Spleen (tissue), 11 donors: ENCODE results near the gene SMG5. TPM values are rescaled to one million over a fixed set of nuclear protein-coding genes. Genes with fewer than 3 reads are reported as not detected.
A peak's percentile ranks its signal among the peaks of the same experiment; 100 is the strongest.

ENCODE experiments used
- DNase-seq: peaks from one replicate; pipeline ENCODE4 v3.0.0-alpha.2; 2020
- H3K27ac ChIP-seq, 8 donors: fragments of 200-600 bp; sonication (generic) in 7 of 8; 1 replicate in 4 of 8; 2 replicates in 4 of 8; pipeline versions ENCODE4 v1.5.0 to v1.8.0; 2016 to 2021; ENCODE audit warnings: inconsistent platforms in 4 of 8, mild to moderate bottlenecking in 4 of 8, moderate library complexity in 1 of 8
- H3K27me3 ChIP-seq, 7 donors: fragments of 200-600 bp; sonication (generic) in 6 of 7; replicated peaks in 1 of 7; 1 replicate in 4 of 7; 2 replicates in 3 of 7; pipeline versions ENCODE4 v1.5.0 to v1.8.0; 2016 to 2021; ENCODE audit warnings: inconsistent platforms in 3 of 7, mild to moderate bottlenecking in 1 of 7
- H3K36me3 ChIP-seq, 6 donors: fragments of 200-600 bp; sonication (generic) in 5 of 6; 1 replicate in 4 of 6; 2 replicates in 2 of 6; pipeline versions ENCODE4 v1.5.0 to v1.8.0; 2016 to 2021; ENCODE audit warnings: inconsistent platforms in 2 of 6
- H3K4me1 ChIP-seq, 6 donors: fragments of 200-600 bp; sonication (generic) in 5 of 6; 1 replicate in 3 of 6; 2 replicates in 3 of 6; pipeline versions ENCODE4 v1.5.0 to v1.8.0; 2016 to 2021; ENCODE audit warnings: inconsistent platforms in 3 of 6
- H3K4me3 ChIP-seq, 8 donors: fragments of 200-600 bp; sonication (generic) in 7 of 8; 1 replicate in 4 of 8; 2 replicates in 4 of 8; pipeline versions ENCODE4 v1.5.0 to v1.8.0; 2016 to 2021; ENCODE audit warnings: inconsistent platforms in 4 of 8, mild to moderate bottlenecking in 4 of 8, moderate library complexity in 2 of 8
- H3K9me3 ChIP-seq, 8 donors: fragments of 200-600 bp; sonication (generic) in 7 of 8; 1 replicate in 4 of 8; 2 replicates in 4 of 8; pipeline versions ENCODE4 v1.5.0 to v1.8.0; 2016 to 2021; ENCODE audit warnings: inconsistent platforms in 4 of 8
- CTCF ChIP-seq, 11 experiments: fragments of 200-600 bp in 7 of 11; fragments of 450-650 bp in 4 of 11; sonication (generic) in 4 of 11; IDR thresholded peaks in 8 of 11; conservative IDR thresholded peaks in 3 of 11; 1 replicate in 7 of 11; 2 replicates in 4 of 11; pipeline versions ENCODE4 v1.4.0 to v1.8.0; 2016 to 2021; ENCODE audit warnings: antibody characterized with exemption in 11 of 11, inconsistent platforms in 4 of 11, mild to moderate bottlenecking in 1 of 11
- POLR2A ChIP-seq, 3 donors: fragments of 450-650 bp; IDR thresholded peaks; one replicate each; pipeline ENCODE4 v1.5.1; 2017; ENCODE audit warnings: antibody characterized with exemption in 3 of 3, mild to moderate bottlenecking in 1 of 3
- POLR2AphosphoS5 ChIP-seq, 3 donors: sonication (generic); formaldehyde crosslinking; IDR thresholded peaks; one replicate each; pipeline ENCODE4 v1.5.1; 2017; ENCODE audit warnings: antibody characterized with exemption in 3 of 3
- WGBS, 5 donors: extraction: QIAGEN DNeasy Blood & Tissue Kit in 3 of 5; methylation state at CpG; one replicate each; pipeline versions ENCODE4 v1.1.5 to v1.1.7; 2013 to 2018; 5-methylcytosine and 5-hydroxymethylcytosine counted together
- intact Hi-C: fragments of 100-400 bp; cut with DNase I; formaldehyde crosslinking; loops from one replicate; pipeline ENCODE4 v1.15.0; 2023; ENCODE audit warnings: low total_unique reads
- polyA plus RNA-seq, 3 donors: library from polyadenylated mRNA; stranded (reverse); fragments of 200-250 nt; gene quantifications; one replicate each; pipeline ENCODE4 v1.2.1, GENCODE V29; 2013
- total RNA-seq, 7 donors: library from RNA; depleted of rRNA in 3 of 7; stranded (reverse); fragments of >200 nt in 3 of 7; fragmentation: NEBNext Ultra II Directional in 4 of 7; extraction: Animal tissue kit (Norgen Biotek cat#: 25700) in 4 of 7; gene quantifications; one replicate each; pipeline versions ENCODE4 v1.1.0 to v1.2.1, GENCODE V29; 2016 to 2021
- donor health status: healthy with polysubstance abuse.
- donor health status: DM: no; HTN: no; CAD: no; lungs with moderate emphysema.
- donor health status: DM: no; HTN: no; CAD: no.
- donor health status: Bipolar disorder and iron deficiency.
- donor health status: healthy.
- donor health status: DM: no; HTN: no; CAD: no.
- donor health status: DM: yes; HTN: yes; CAD: no.

The SMG5 gene
- total and polyA plus RNA-seq, 10 donors = 14.9 to 80.5 (median 65.9) TPM

- no peak for DNase-seq
- intact Hi-C loops = no loop called here
- WGBS, 5 donors = 85 to 96% (median 88%) methylated on average over 9 of the region's 9 CpGs
- Histone ChIP-seq H3K36me3 (peaks cover 7 to 100% (median 97%) of the 10 kb centered on the region in 6 donors), H3K4me3 (no peak overlapping the region), H3K27ac (no peak overlapping the region), H3K9me3 (no peaks in the 10 kb centered on the region), H3K27me3 (no peaks in the 10 kb centered on the region), H3K4me1 (peaks cover 0 to 27% (median 2%) of the 10 kb centered on the region in 6 donors)
- TF ChIP-seq POLR2A (IDR thresholded peaks at IDR 0.05) (no peak), POLR2AphosphoS5 (IDR thresholded peaks at IDR 0.05) (no peak)
Measured at GRCh38 chr1:156263288-156263655, 19.4 kb downstream of the SMG5 start.

GRCh38 chr1:156262461-156263287, 20.0 kb downstream of the SMG5 start:
- DNase-seq = no peak
- WGBS, 5 donors = 89 to 96% (median 91%) methylated on average over 9 of the region's 9 CpGs
- Histone ChIP-seq H3K27me3 (no peaks in the 10 kb centered on the region), H3K27ac (no peak overlapping the region), H3K36me3 (peaks cover 7 to 100% (median 97%) of the 10 kb centered on the region in 6 donors), H3K9me3 (no peaks in the 10 kb centered on the region), H3K4me1 (peaks cover 0 to 27% (median 2%) of the 10 kb centered on the region in 6 donors), H3K4me3 (no peak overlapping the region)
- no peak for TF ChIP-seq POLR2AphosphoS5 (IDR thresholded peaks at IDR 0.05)
- TF ChIP-seq CTCF (IDR thresholded peaks at IDR 0.05 in 8 of 11, conservative IDR thresholded peaks at IDR 0.05 in 3 of 11) = no peak
- no peak for TF ChIP-seq POLR2A (IDR thresholded peaks at IDR 0.05)
- intact Hi-C loops = no loop called here

- no peaks in the 10 kb centered on the region for H3K27me3 ChIP-seq
- H3K4me1 ChIP-seq = peaks cover 0 to 27% (median 2%) of the 10 kb centered on the region in 6 donors
- 77 to 93% (median 88%) methylated on average over 1 to 2 of the region's 2 CpGs for WGBS, 5 donors
- no peak for TF ChIP-seq POLR2A (IDR thresholded peaks at IDR 0.05)
- TF ChIP-seq CTCF (IDR thresholded peaks at IDR 0.05 in 8 of 11, conservative IDR thresholded peaks at IDR 0.05 in 3 of 11) = no peak
- TF ChIP-seq POLR2AphosphoS5 (IDR thresholded peaks at IDR 0.05) = no peak
- H3K4me3 ChIP-seq = no peak overlapping the region
- no peak for DNase-seq
- peaks cover 7 to 100% (median 94%) of the 10 kb centered on the region in 6 donors for H3K36me3 ChIP-seq
- no peaks in the 10 kb centered on the region for H3K9me3 ChIP-seq
- intact Hi-C loops = no loop called here
- peak overlapping the region in 4 of 8 donors; percentile 54 to 63 (median 61) for H3K27ac ChIP-seq
Measured at GRCh38 chr1:156260896-156261295, 21.7 kb downstream of the SMG5 start.

GRCh38 chr1:156259805-156260204, 22.8 kb downstream of the SMG5 start:
- no peak for DNase-seq
- Histone ChIP-seq H3K27ac (peak overlapping the region in 4 of 8 donors; percentile 54 to 63 (median 61)), H3K36me3 (peaks cover 7 to 100% (median 94%) of the 10 kb centered on the region in 6 donors), H3K27me3 (no peaks in the 10 kb centered on the region), H3K4me3 (no peak overlapping the region), H3K4me1 (peaks cover 0 to 27% (median 2%) of the 10 kb centered on the region in 6 donors), H3K9me3 (no peaks in the 10 kb centered on the region)
- WGBS, 5 donors = 75 to 85% (median 80%) methylated on average over 3 of the region's 3 CpGs
- TF ChIP-seq CTCF (IDR thresholded peaks at IDR 0.05 in 8 of 11, conservative IDR thresholded peaks at IDR 0.05 in 3 of 11) (no peak), POLR2A (IDR thresholded peaks at IDR 0.05) (no peak), POLR2AphosphoS5 (IDR thresholded peaks at IDR 0.05) (no peak)
- intact Hi-C loops = no loop called here
